ENCODE results near the gene UNK.

UNK gene

GRCh38 chr17:75799402-75799801 lies 14.8 kb downstream of the UNK start:
- no peaks in the 10 kb centered on the region for H3K9me3 ChIP-seq (ENCODE audit: insufficient read depth, low read length)
- H3K9ac ChIP-seq (ENCODE audit: low read length) = peak overlapping the region; percentile 14; the same call in 1 of the 2 replicates
- H3K27me3 ChIP-seq (ENCODE audit: low read depth, low read length) = no peaks in the 10 kb centered on the region
- TF ChIP-seq CTCF (IDR thresholded peaks at IDR 0.05; ENCODE audit: low read depth, low read length) = peak; percentile 44
- TF ChIP-seq EZH2phosphoT487 (IDR thresholded peaks at IDR 0.05; ENCODE audit: low read depth) = no peak
- peaks cover 28% of the 10 kb centered on the region for H3K4me1 ChIP-seq (ENCODE audit: low read length)
- H4K20me1 ChIP-seq (ENCODE audit: insufficient read depth, low read length) = no peaks in the 10 kb centered on the region
- no peak overlapping the region for H2AFZ ChIP-seq (ENCODE audit: low read depth, low read length)
- H3K36me3 ChIP-seq (replicated peaks; ENCODE audit: low read depth, low read length) = peaks cover 37% of the 10 kb centered on the region
- H3K27ac ChIP-seq (ENCODE audit: low read length) = peak overlapping the region; percentile 84
- peak overlapping the region; percentile 21; the same call in 1 of the 2 replicates for H3K4me3 ChIP-seq (ENCODE audit: low read length)
- H3K79me2 ChIP-seq (ENCODE audit: low read length) = peaks cover 16% of the 10 kb centered on the region
- peak overlapping the region; percentile 37 for H3K4me2 ChIP-seq (ENCODE audit: low read length)

GRCh38 chr17:75803883-75804282 lies 19.3 kb downstream of the UNK start:
- Histone ChIP-seq H3K79me2 (ENCODE audit: low read length) (peaks cover 2% of the 10 kb centered on the region; the same call in 1 of the 2 replicates), H3K9ac (ENCODE audit: low read length) (no peak overlapping the region), H3K36me3 (replicated peaks; ENCODE audit: low read depth, low read length) (peaks cover 11% of the 10 kb centered on the region), H3K27me3 (ENCODE audit: low read depth, low read length) (no peaks in the 10 kb centered on the region), H2AFZ (ENCODE audit: low read depth, low read length) (no peak overlapping the region), H3K4me1 (ENCODE audit: low read length) (peaks cover 14% of the 10 kb centered on the region), H4K20me1 (ENCODE audit: insufficient read depth, low read length) (peaks cover 3% of the 10 kb centered on the region; the same call in 1 of the 2 replicates), H3K27ac (ENCODE audit: low read length) (no peak overlapping the region), H3K9me3 (ENCODE audit: insufficient read depth, low read length) (no peaks in the 10 kb centered on the region), H3K4me2 (ENCODE audit: low read length) (no peak overlapping the region), H3K4me3 (ENCODE audit: low read length) (no peak overlapping the region)
- TF ChIP-seq CTCF (IDR thresholded peaks at IDR 0.05; ENCODE audit: low read depth, low read length) (no peak), EZH2phosphoT487 (IDR thresholded peaks at IDR 0.05; ENCODE audit: low read depth) (no peak)

GRCh38 chr17:75806822-75807500 lies 22.4 kb downstream of the UNK start:
- H3K4me1 ChIP-seq (ENCODE audit: low read length) = peaks cover 4% of the 10 kb centered on the region; the same call in 1 of the 2 replicates
- TF ChIP-seq CTCF (IDR thresholded peaks at IDR 0.05; ENCODE audit: low read depth, low read length) = no peak
- TF ChIP-seq EZH2phosphoT487 (IDR thresholded peaks at IDR 0.05; ENCODE audit: low read depth) = no peak
- peaks cover 11% of the 10 kb centered on the region for H3K36me3 ChIP-seq (replicated peaks; ENCODE audit: low read depth, low read length)
- H3K9ac ChIP-seq (ENCODE audit: low read length) = no peak overlapping the region
- H3K27ac ChIP-seq (ENCODE audit: low read length) = no peak overlapping the region
- H4K20me1 ChIP-seq (ENCODE audit: insufficient read depth, low read length) = peaks cover 3% of the 10 kb centered on the region; the same call in 1 of the 2 replicates
- no peak overlapping the region for H3K4me2 ChIP-seq (ENCODE audit: low read length)
- no peak overlapping the region for H2AFZ ChIP-seq (ENCODE audit: low read depth, low read length)
- H3K4me3 ChIP-seq (ENCODE audit: low read length) = no peak overlapping the region
- H3K9me3 ChIP-seq (ENCODE audit: insufficient read depth, low read length) = no peaks in the 10 kb centered on the region
- H3K27me3 ChIP-seq (ENCODE audit: low read depth, low read length) = no peaks in the 10 kb centered on the region
- H3K79me2 ChIP-seq (ENCODE audit: low read length) = peaks cover 2% of the 10 kb centered on the region; the same call in 1 of the 2 replicates

- no peak overlapping the region for H3K27ac ChIP-seq (ENCODE audit: low read length)
- H3K36me3 ChIP-seq (replicated peaks; ENCODE audit: low read depth, low read length) = peaks cover 14% of the 10 kb centered on the region
- H3K4me2 ChIP-seq (ENCODE audit: low read length) = no peak overlapping the region
- H4K20me1 ChIP-seq (ENCODE audit: insufficient read depth, low read length) = peaks cover 3% of the 10 kb centered on the region; the same call in 1 of the 2 replicates
- peaks cover 4% of the 10 kb centered on the region; the same call in 1 of the 2 replicates for H3K4me1 ChIP-seq (ENCODE audit: low read length)
- H3K9ac ChIP-seq (ENCODE audit: low read length) = no peak overlapping the region
- peaks cover 2% of the 10 kb centered on the region; the same call in 1 of the 2 replicates for H3K79me2 ChIP-seq (ENCODE audit: low read length)
- no peaks in the 10 kb centered on the region for H3K9me3 ChIP-seq (ENCODE audit: insufficient read depth, low read length)
- no peaks in the 10 kb centered on the region for H3K27me3 ChIP-seq (ENCODE audit: low read depth, low read length)
- no peak overlapping the region for H2AFZ ChIP-seq (ENCODE audit: low read depth, low read length)
- no peak for TF ChIP-seq EZH2phosphoT487 (IDR thresholded peaks at IDR 0.05; ENCODE audit: low read depth)
- no peak for TF ChIP-seq CTCF (IDR thresholded peaks at IDR 0.05; ENCODE audit: low read depth, low read length)
- H3K4me3 ChIP-seq (ENCODE audit: low read length) = no peak overlapping the region
These were observed 23.3 kb downstream of the UNK start for GRCh38 chr17:75807861-75808260.

Data from OCI-LY3 (cell line).